ENCODE results near the gene TRABD2B. TPM values are rescaled to one million over a fixed set of nuclear protein-coding genes. Genes with fewer than 3 reads are reported as not detected.

TRABD2B gene
- total and polyA plus RNA-seq, 2 experiments from 2014 or later = 1.6 to 2.0 TPM

GRCh38 chr1:47794081-47794480 is 203.1 kb downstream of the TRABD2B start:
- Histone ChIP-seq H4K20me1 (replicated peaks; ENCODE audit: insufficient read depth) (no peaks in the 10 kb centered on the region), H2AFZ (no peak overlapping the region), H3F3A (replicated peaks; ENCODE audit: low read depth) (no peaks in the 10 kb centered on the region), H3K79me2 (replicated peaks; ENCODE audit: insufficient read depth) (no peaks in the 10 kb centered on the region), H3K9me2 (ENCODE audit: insufficient read depth) (no peaks in the 10 kb centered on the region), H3K4me3 (no peak overlapping the region), H3K4me1 (ENCODE audit: insufficient read depth) (no peaks in the 10 kb centered on the region), H3K36me3 (ENCODE audit: insufficient read depth) (no peaks in the 10 kb centered on the region), H3K4me2 (no peak overlapping the region), H3K27ac (ENCODE audit: low read depth) (no peak overlapping the region), H3K27me3 (ENCODE audit: insufficient read depth) (no peaks in the 10 kb centered on the region)
- Mint-ChIP-seq H3K4me1 (no peaks in the 10 kb centered on the region), H3K27ac (no peak overlapping the region), H3K36me3 (ENCODE audit: low read depth) (no peaks in the 10 kb centered on the region), H3K4me3 (no peak overlapping the region), H3K27me3 (ENCODE audit: insufficient read depth, low read depth, poor library complexity) (peaks cover 9% of the 10 kb centered on the region), H3K9me3 (no peaks in the 10 kb centered on the region)
- TF ChIP-seq JUNB (IDR thresholded peaks at IDR 0.05; ENCODE audit: unreplicated experiment) (no peak), STAT1 (IDR thresholded peaks at IDR 0.05; ENCODE audit: unreplicated experiment) (no peak), EZH2 (IDR thresholded peaks at IDR 0.05; ENCODE audit: low read depth, unreplicated experiment) (no peak), ZNF331 (CRISPR knock-in tag; IDR thresholded peaks at IDR 0.05; ENCODE audit: low read depth) (no peak), CREB1 (CRISPR knock-in tag; IDR thresholded peaks at IDR 0.05; ENCODE audit: low read depth) (no peak), NANOG (IDR thresholded peaks at IDR 0.05; ENCODE audit: borderline replicate concordance) (no peak), POLR2AphosphoS5 (IDR thresholded peaks at IDR 0.05; ENCODE audit: low read depth) (no peak), ZNF462 (CRISPR knock-in tag; IDR thresholded peaks at IDR 0.05) (no peak), ZNF114 (CRISPR knock-in tag; IDR thresholded peaks at IDR 0.05) (no peak), EZH2phosphoT487 (IDR thresholded peaks at IDR 0.05; ENCODE audit: unreplicated experiment) (no peak)
- TF ChIP-seq, protein P1, sequence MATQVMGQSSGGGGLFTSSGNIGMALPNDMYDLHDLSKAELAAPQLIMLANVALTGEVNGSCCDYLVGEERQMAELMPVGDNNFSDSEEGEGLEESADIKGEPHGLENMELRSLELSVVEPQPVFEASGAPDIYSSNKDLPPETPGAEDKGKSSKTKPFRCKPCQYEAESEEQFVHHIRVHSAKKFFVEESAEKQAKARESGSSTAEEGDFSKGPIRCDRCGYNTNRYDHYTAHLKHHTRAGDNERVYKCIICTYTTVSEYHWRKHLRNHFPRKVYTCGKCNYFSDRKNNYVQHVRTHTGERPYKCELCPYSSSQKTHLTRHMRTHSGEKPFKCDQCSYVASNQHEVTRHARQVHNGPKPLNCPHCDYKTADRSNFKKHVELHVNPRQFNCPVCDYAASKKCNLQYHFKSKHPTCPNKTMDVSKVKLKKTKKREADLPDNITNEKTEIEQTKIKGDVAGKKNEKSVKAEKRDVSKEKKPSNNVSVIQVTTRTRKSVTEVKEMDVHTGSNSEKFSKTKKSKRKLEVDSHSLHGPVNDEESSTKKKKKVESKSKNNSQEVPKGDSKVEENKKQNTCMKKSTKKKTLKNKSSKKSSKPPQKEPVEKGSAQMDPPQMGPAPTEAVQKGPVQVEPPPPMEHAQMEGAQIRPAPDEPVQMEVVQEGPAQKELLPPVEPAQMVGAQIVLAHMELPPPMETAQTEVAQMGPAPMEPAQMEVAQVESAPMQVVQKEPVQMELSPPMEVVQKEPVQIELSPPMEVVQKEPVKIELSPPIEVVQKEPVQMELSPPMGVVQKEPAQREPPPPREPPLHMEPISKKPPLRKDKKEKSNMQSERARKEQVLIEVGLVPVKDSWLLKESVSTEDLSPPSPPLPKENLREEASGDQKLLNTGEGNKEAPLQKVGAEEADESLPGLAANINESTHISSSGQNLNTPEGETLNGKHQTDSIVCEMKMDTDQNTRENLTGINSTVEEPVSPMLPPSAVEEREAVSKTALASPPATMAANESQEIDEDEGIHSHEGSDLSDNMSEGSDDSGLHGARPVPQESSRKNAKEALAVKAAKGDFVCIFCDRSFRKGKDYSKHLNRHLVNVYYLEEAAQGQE (IDR thresholded peaks at IDR 0.05; ENCODE audit: unreplicated experiment) = no peak
- DNase-seq (ENCODE audit: low spot score) (no peak), ATAC-seq (no peak)
